AG09309 (cell line): ENCODE measurements around the gene PLOD3.

ENCODE experiments used
- DNase-seq: peaks from one replicate; pipeline ENCODE4 v3.0.0-alpha.2; 2010; ENCODE audit warnings: low read depth
- H3K4me3 ChIP-seq: 2 replicates; pipeline ENCODE4 v1.5.1; 2011; ENCODE audit warnings: mild to moderate bottlenecking, low read depth, low read length, moderate library complexity; ENCODE audit not compliant: control insufficient read depth
- CTCF ChIP-seq: IDR thresholded peaks from 2 replicates; pipeline ENCODE4 v1.5.1; 2011; ENCODE audit warnings: mild to moderate bottlenecking, low read depth, low read length, inconsistent platforms; ENCODE audit not compliant: insufficient read depth, control insufficient read depth; ENCODE audit errors: missing control alignments

The PLOD3 gene

GRCh38 chr7:101232141-101232850, 14.9 kb upstream of the PLOD3 start:
- TF ChIP-seq CTCF = no peak
- DNase-seq = no peak
- H3K4me3 ChIP-seq = no peak overlapping the region

- no peak for DNase-seq
- H3K4me3 ChIP-seq = no peak overlapping the region
- TF ChIP-seq CTCF = no peak
These were observed 14.3 kb upstream of the PLOD3 start for GRCh38 chr7:101231644-101232043.

GRCh38 chr7:101226721-101227120, 9.3 kb upstream of the PLOD3 start:
- no peak overlapping the region for H3K4me3 ChIP-seq
- DNase-seq = no peak
- no peak for TF ChIP-seq CTCF

- no peak for TF ChIP-seq CTCF
- DNase-seq = no peak
These were observed 8.3 kb upstream of the PLOD3 start for GRCh38 chr7:101225650-101226049.

GRCh38 chr7:101223528-101223927, 6.1 kb upstream of the PLOD3 start:
- DNase-seq = no peak
- no peak for TF ChIP-seq CTCF
- no peak overlapping the region for H3K4me3 ChIP-seq

More at GRCh38 chr7:101225650-101226049, 8.3 kb upstream of the PLOD3 start:
- no peak overlapping the region for H3K4me3 ChIP-seq

- no peak for TF ChIP-seq CTCF
- H3K4me3 ChIP-seq = no peak overlapping the region
- no peak for DNase-seq
These were observed 5.0 kb upstream of the PLOD3 start for GRCh38 chr7:101222275-101222830.
